OCI-LY3 (cell line): ENCODE results near the gene UQCC3.
"Not testable (repeated sequence)": the region's sequence is repeated elsewhere in the genome, so short reads cannot be mapped to it uniquely, and the experiment has no call there.

Source experiments
- H2AFZ ChIP-seq: fragments of 200-600, 300-600 bp; shearing (Covaris generic); 2 replicates; pipeline ENCODE4 v1.6.0; 2014; ENCODE audit warnings: antibody characterized with exemption, low read depth, low read length
- H3K27ac ChIP-seq: fragments of 200-600, 300-600 bp; sonication (generic); 2 replicates; pipeline ENCODE4 v1.5.1; 2014; ENCODE audit warnings: mild to moderate bottlenecking, low read length, moderate library complexity, mixed read lengths
- H3K27me3 ChIP-seq: fragments of 200-600, 300-600 bp; sonication (generic); 2 replicates; pipeline ENCODE4 v1.6.1; 2014; ENCODE audit warnings: low read depth, low read length, mixed read lengths
- H3K36me3 ChIP-seq: fragments of 200-600, 300-600 bp; sonication (generic); replicated peaks from 2 replicates; pipeline ENCODE3; 2014; ENCODE audit warnings: low read depth, low read length, mixed read lengths
- H3K4me1 ChIP-seq: fragments of 300-600, 200-600 bp; sonication (generic); 2 replicates; pipeline ENCODE4 v1.6.1; 2014; ENCODE audit warnings: low read length, mixed read lengths
- H3K4me2 ChIP-seq: fragments of 200-600, 300-600 bp; sonication (generic); 2 replicates; pipeline ENCODE4 v1.6.1; 2014; ENCODE audit warnings: low read length, mixed read lengths
- H3K4me3 ChIP-seq: fragments of 300-600, 200-600 bp; sonication (generic); 2 replicates; pipeline ENCODE4 v1.5.1; 2014; ENCODE audit warnings: antibody characterized with exemption, mild to moderate bottlenecking, low read length, moderate library complexity
- H3K79me2 ChIP-seq: fragments of 300-600, 200-600 bp; shearing (Covaris generic); 2 replicates; pipeline ENCODE4 v1.6.1; 2014; ENCODE audit warnings: mild to moderate bottlenecking, low read length, mixed read lengths
- H3K9ac ChIP-seq: fragments of 300-600, 200-600 bp; shearing (Covaris generic); 2 replicates; pipeline ENCODE4 v1.6.0; 2014; ENCODE audit warnings: mild to moderate bottlenecking, low read length, moderate library complexity
- H3K9me3 ChIP-seq: fragments of 200-600, 300-600 bp; shearing (Covaris generic); 2 replicates; pipeline ENCODE4 v1.6.1; 2014; ENCODE audit warnings: low read length, mixed read lengths; ENCODE audit not compliant: insufficient read depth
- H4K20me1 ChIP-seq: fragments of 200-600, 300-600 bp; sonication (generic); 2 replicates; pipeline ENCODE4 v1.6.1; 2016; ENCODE audit warnings: low read length, mixed read lengths; ENCODE audit not compliant: insufficient read depth
- EZH2phosphoT487 ChIP-seq: fragments of 200-600 bp; shearing (Covaris generic); IDR thresholded peaks from 2 replicates; pipeline ENCODE4 v1.6.1; 2018; ENCODE audit warnings: antibody characterized with exemption, mixed run types, low read depth
- TF ChIP-seq, protein P1 (sequence below): fragments of 200-600, 300-600 bp; sonication (generic); IDR thresholded peaks from 2 replicates; pipeline ENCODE4 v1.5.1; 2014; ENCODE audit warnings: antibody characterized with exemption, low read length, low read depth

Gene UQCC3

DNA sequence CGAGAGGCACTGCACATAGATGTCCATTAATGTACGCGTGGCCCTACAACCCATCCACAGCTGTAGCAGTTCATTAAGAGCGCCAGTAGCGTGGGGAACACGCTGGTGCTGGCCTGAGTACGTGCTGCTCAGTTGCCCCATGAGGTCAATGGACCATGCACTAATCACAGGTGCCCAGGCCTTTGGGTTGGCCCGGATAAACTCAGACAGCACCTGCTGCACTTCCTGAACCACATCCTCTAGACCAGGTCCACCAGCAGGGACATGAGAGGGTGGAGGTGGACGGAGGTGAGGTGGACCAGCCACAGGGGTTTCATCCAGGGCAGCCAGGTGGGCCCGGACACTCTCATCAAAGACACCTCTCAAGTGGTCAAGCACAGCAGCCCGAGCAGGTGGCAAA is 22.0 kb upstream of the UQCC3 start:
- TF ChIP-seq, protein P1, sequence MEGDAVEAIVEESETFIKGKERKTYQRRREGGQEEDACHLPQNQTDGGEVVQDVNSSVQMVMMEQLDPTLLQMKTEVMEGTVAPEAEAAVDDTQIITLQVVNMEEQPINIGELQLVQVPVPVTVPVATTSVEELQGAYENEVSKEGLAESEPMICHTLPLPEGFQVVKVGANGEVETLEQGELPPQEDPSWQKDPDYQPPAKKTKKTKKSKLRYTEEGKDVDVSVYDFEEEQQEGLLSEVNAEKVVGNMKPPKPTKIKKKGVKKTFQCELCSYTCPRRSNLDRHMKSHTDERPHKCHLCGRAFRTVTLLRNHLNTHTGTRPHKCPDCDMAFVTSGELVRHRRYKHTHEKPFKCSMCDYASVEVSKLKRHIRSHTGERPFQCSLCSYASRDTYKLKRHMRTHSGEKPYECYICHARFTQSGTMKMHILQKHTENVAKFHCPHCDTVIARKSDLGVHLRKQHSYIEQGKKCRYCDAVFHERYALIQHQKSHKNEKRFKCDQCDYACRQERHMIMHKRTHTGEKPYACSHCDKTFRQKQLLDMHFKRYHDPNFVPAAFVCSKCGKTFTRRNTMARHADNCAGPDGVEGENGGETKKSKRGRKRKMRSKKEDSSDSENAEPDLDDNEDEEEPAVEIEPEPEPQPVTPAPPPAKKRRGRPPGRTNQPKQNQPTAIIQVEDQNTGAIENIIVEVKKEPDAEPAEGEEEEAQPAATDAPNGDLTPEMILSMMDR, result no peak
- no peak for TF ChIP-seq EZH2phosphoT487
- no peak overlapping the region for H2AFZ ChIP-seq
- no peaks in the 10 kb centered on the region for H3K27me3 ChIP-seq
- no peak overlapping the region for H3K4me2 ChIP-seq
- peaks cover 17% of the 10 kb centered on the region for H3K36me3 ChIP-seq
- no peak overlapping the region for H3K9ac ChIP-seq
- H4K20me1 ChIP-seq, result no peaks in the 10 kb centered on the region
- H3K4me1 ChIP-seq, result peaks cover 25% of the 10 kb centered on the region
- peaks cover 50% of the 10 kb centered on the region for H3K79me2 ChIP-seq
- H3K9me3 ChIP-seq, result no peaks in the 10 kb centered on the region
- no peak overlapping the region for H3K27ac ChIP-seq
- no peak overlapping the region for H3K4me3 ChIP-seq

DNA sequence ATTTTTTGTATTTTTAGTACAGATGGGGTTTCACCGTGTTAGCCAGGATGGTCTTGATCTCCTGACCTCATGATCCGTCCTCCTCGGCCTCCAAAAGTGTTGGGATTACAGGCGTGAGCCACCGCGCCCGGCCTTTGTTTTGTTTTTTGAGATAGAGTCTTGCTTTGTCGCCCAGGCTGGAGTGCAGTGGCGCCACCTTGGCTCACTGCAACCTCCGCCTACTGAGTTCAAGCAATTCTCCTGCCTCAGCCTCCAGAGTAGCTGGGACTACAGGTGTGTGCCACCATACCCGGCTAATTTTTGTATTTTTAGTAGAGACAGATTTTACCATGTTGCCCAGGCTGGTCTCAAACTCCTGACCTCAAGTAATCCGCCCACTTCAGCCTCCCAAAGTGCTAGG is 21.2 kb upstream of the UQCC3 start:
- H3K27me3 ChIP-seq, H3K4me2 ChIP-seq, H3K4me3 ChIP-seq, H3K9me3 ChIP-seq, H2AFZ ChIP-seq, H4K20me1 ChIP-seq, H3K27ac ChIP-seq, H3K9ac ChIP-seq: not testable (repeated sequence)
- Histone ChIP-seq H3K79me2 (peaks cover 42% of the 10 kb centered on the region), H3K36me3 (peaks cover 17% of the 10 kb centered on the region), H3K4me1 (peaks cover 22% of the 10 kb centered on the region)

DNA sequence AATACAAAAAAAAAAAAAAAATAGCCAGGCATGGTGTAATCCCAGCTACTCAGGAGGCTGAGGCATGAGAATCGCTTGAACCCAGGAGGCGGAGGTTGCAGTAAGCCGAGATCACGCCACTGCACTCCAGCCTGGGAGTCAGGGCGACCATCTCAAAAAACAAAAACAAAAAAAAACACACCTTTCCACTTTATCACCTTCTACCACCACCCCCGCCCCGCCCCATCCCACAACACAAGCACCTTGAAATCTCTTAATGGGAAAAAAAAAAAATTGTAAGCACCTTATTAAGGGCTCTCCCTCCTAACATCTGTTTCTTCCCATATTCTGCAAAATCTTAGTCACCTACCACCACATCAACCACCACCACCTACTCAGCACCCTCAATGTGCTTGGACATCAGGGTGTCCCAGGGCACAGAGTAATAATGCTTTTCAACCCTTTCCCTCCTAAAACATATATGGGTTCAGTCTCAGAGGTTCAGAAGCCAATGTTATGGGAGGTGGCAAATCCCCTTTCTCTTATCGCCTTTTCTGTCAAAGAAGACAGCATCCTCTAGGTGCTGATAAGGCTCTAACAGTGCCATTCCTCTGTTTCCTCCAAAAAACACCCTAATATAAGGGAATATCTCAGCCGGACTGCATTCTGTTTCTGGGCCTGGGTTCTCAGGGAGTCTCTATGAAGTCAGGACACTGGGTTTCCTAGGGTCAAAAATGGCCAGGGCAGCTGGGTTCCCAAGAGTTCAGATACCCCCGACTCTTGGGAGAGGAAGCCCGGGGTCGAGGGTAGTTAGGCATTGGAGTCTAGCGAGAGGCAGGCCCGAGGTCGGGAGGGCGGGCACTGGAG is 19.1 kb upstream of the UQCC3 start:
- H3K27ac ChIP-seq, result peak overlapping the region; percentile 78
- H3K9ac ChIP-seq, result peak overlapping the region; percentile 96
- TF ChIP-seq, protein P1, result no peak
- no peak for TF ChIP-seq EZH2phosphoT487
- peak overlapping the region; percentile 98 for H3K4me3 ChIP-seq
- H3K9me3 ChIP-seq, result no peaks in the 10 kb centered on the region
- peaks cover 14% of the 10 kb centered on the region for H3K4me1 ChIP-seq
- H3K36me3 ChIP-seq, result peaks cover 17% of the 10 kb centered on the region
- H3K27me3 ChIP-seq, result no peaks in the 10 kb centered on the region
- peak overlapping the region; percentile 99 for H3K4me2 ChIP-seq
- H2AFZ ChIP-seq, result 0 out of 2 replicates have a peak overlapping the region, but pooled peaks have one; percentile 46
- peaks cover 31% of the 10 kb centered on the region for H3K79me2 ChIP-seq
- H4K20me1 ChIP-seq, result no peaks in the 10 kb centered on the region

DNA sequence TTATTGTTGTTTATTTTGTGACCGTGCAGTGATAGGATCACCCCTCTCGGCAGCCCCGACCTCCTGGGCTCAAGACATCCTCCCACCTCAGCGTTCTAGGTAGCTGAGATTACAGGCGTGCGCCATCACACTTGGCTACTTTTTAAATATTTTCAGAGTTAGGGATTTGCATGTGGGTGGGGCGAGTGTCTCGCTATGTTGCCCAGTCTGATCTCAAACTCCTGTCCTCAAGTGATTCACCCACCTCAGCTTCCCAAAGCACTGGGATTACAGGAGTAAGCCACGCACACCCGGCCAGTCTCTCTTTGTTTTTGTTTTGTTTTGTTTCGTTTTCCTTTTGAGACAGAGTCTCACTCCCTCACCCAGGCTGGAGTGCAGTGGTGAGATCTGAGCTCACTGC is 17.2 kb upstream of the UQCC3 start:
- Histone ChIP-seq H3K27me3 (no peaks in the 10 kb centered on the region), H3K27ac (no peak overlapping the region), H3K4me2 (peak overlapping the region; percentile 48), H3K4me3 (peak overlapping the region; percentile 98), H3K79me2 (peaks cover 28% of the 10 kb centered on the region), H3K9me3 (no peaks in the 10 kb centered on the region), H2AFZ (peak overlapping the region; percentile 14; the same call in 1 of the 2 replicates), H3K4me1 (peaks cover 14% of the 10 kb centered on the region), H3K36me3 (peaks cover 6% of the 10 kb centered on the region), H4K20me1 (no peaks in the 10 kb centered on the region), H3K9ac (no peak overlapping the region)
- no peak for TF ChIP-seq EZH2phosphoT487
- TF ChIP-seq, protein P1, result no peak
